Thyroid gland (tissue), 4 donors: Measurements from ENCODE around the gene NXT1.

Experiments used
- CTCF ChIP-seq, 6 experiments: fragments of 200-600 bp in 3 of 6; fragments of 450-650 bp in 3 of 6; sonication (generic) in 3 of 6; IDR thresholded peaks; one replicate each; pipeline ENCODE4 v1.5.1; 2016 to 2019; ENCODE audit warnings: antibody characterized with exemption in 6 of 6, mild to moderate bottlenecking in 2 of 6, inconsistent platforms in 1 of 6, moderate library complexity in 1 of 6
- POLR2A ChIP-seq, 2 donors: fragments of 450-650 bp; IDR thresholded peaks; one replicate each; pipeline ENCODE4 v1.6.1; 2017; ENCODE audit warnings: antibody characterized with exemption in 2 of 2, mild to moderate bottlenecking in 2 of 2, moderate library complexity in 1 of 2

- TF ChIP-seq POLR2A (IDR thresholded peaks at IDR 0.05) (no peak), CTCF (IDR thresholded peaks at IDR 0.05) (no peak)
Observed at GRCh38 chr20:23308024-23308423, 42.6 kb upstream of the NXT1 start.
